ENCODE data around the gene SEMA4G. TPM values are rescaled to one million over a fixed set of nuclear protein-coding genes. Genes with fewer than 3 reads are reported as not detected.
A peak's percentile ranks its signal among the peaks of the same experiment; 100 is the strongest.

Gene SEMA4G
- total RNA-seq, 1 experiment from 2014 or later = not detected

- no peaks in the 10 kb centered on the region for H3K9me3 Mint-ChIP-seq (ENCODE audit: unreplicated experiment)
- TF ChIP-seq CTCF (IDR thresholded peaks at IDR 0.05; ENCODE audit: unreplicated experiment) = no peak
- peaks cover 5% of the 10 kb centered on the region for H3K4me1 Mint-ChIP-seq (ENCODE audit: insufficient read depth, unreplicated experiment)
- intact Hi-C loops (cut with micrococcal nuclease) = no loop called here
- H3K27me3 Mint-ChIP-seq (ENCODE audit: insufficient read depth, unreplicated experiment) = no peaks in the 10 kb centered on the region
- POLR2A ChIA-PET = no interaction called here
- CTCF ChIA-PET = interaction anchor here (0.6 kb wide), 1 partner anchor 32 kb away, joined by 3 read pairs; no protein-coding TSS in a partner anchor
- H3K36me3 Mint-ChIP-seq (ENCODE audit: insufficient read depth, unreplicated experiment) = peaks cover 22% of the 10 kb centered on the region
- H3K4me3 Mint-ChIP-seq (ENCODE audit: unreplicated experiment) = no peak overlapping the region
- BruUV-seq (replicated peaks) = no TSS peak
- no peak for DNase-seq (ENCODE audit: unreplicated experiment)
- peak overlapping the region; percentile 36 for H3K27ac Mint-ChIP-seq (ENCODE audit: low read depth, unreplicated experiment)
These were observed 13.9 kb downstream of the SEMA4G start for GRCh38 chr10:100982916-100983830.

GRCh38 chr10:100983868-100984671, 14.8 kb downstream of the SEMA4G start:
- no peak overlapping the region for H3K4me3 Mint-ChIP-seq (ENCODE audit: unreplicated experiment)
- peaks cover 22% of the 10 kb centered on the region for H3K36me3 Mint-ChIP-seq (ENCODE audit: insufficient read depth, unreplicated experiment)
- no peak for TF ChIP-seq CTCF (IDR thresholded peaks at IDR 0.05; ENCODE audit: unreplicated experiment)
- H3K4me1 Mint-ChIP-seq (ENCODE audit: insufficient read depth, unreplicated experiment) = peaks cover 5% of the 10 kb centered on the region
- no peaks in the 10 kb centered on the region for H3K9me3 Mint-ChIP-seq (ENCODE audit: unreplicated experiment)
- POLR2A ChIA-PET = no interaction called here
- intact Hi-C loops (cut with micrococcal nuclease) = no loop called here
- H3K27me3 Mint-ChIP-seq (ENCODE audit: insufficient read depth, unreplicated experiment) = no peaks in the 10 kb centered on the region
- H3K27ac Mint-ChIP-seq (ENCODE audit: low read depth, unreplicated experiment) = no peak overlapping the region
- CTCF ChIA-PET = no interaction called here
- no peak for DNase-seq (ENCODE audit: unreplicated experiment)
- BruUV-seq (replicated peaks) = no TSS peak

- ChIA-PET POLR2A (no interaction called here), CTCF (interaction anchor here (0.6 to 1.4 kb wide), 2 partner anchors 13 to 17 kb away, joined by 3 read pairs; no protein-coding TSS in a partner anchor)
- Mint-ChIP-seq H3K36me3 (ENCODE audit: insufficient read depth, unreplicated experiment) (peaks cover 28% of the 10 kb centered on the region), H3K27ac (ENCODE audit: low read depth, unreplicated experiment) (no peak overlapping the region), H3K4me1 (ENCODE audit: insufficient read depth, unreplicated experiment) (peaks cover 5% of the 10 kb centered on the region), H3K9me3 (ENCODE audit: unreplicated experiment) (no peaks in the 10 kb centered on the region), H3K27me3 (ENCODE audit: insufficient read depth, unreplicated experiment) (no peaks in the 10 kb centered on the region), H3K4me3 (ENCODE audit: unreplicated experiment) (no peak overlapping the region)
- TF ChIP-seq CTCF (IDR thresholded peaks at IDR 0.05; ENCODE audit: unreplicated experiment) = no peak
- intact Hi-C loops (cut with micrococcal nuclease) = no loop called here
- no peak for DNase-seq (ENCODE audit: unreplicated experiment)
- no TSS peak for BruUV-seq (replicated peaks)
These were observed 15.4 kb downstream of the SEMA4G start for GRCh38 chr10:100984672-100985177.

- peaks cover 6% of the 10 kb centered on the region for H3K4me1 Mint-ChIP-seq (ENCODE audit: insufficient read depth, unreplicated experiment)
- H3K27ac Mint-ChIP-seq (ENCODE audit: low read depth, unreplicated experiment) = no peak overlapping the region
- BruUV-seq (replicated peaks) = no TSS peak
- no peak for TF ChIP-seq CTCF (IDR thresholded peaks at IDR 0.05; ENCODE audit: unreplicated experiment)
- no peaks in the 10 kb centered on the region for H3K27me3 Mint-ChIP-seq (ENCODE audit: insufficient read depth, unreplicated experiment)
- H3K9me3 Mint-ChIP-seq (ENCODE audit: unreplicated experiment) = no peaks in the 10 kb centered on the region
- CTCF ChIA-PET = interaction anchor here (0.5 to 1.9 kb wide), 5 partner anchors 13 to 562 kb away, joined by 3 to 7 read pairs (median 3); no protein-coding TSS in a partner anchor
- peaks cover 34% of the 10 kb centered on the region for H3K36me3 Mint-ChIP-seq (ENCODE audit: insufficient read depth, unreplicated experiment)
- POLR2A ChIA-PET = no interaction called here
- no peak for DNase-seq (ENCODE audit: unreplicated experiment)
- H3K4me3 Mint-ChIP-seq (ENCODE audit: unreplicated experiment) = peak overlapping the region; percentile 85
- intact Hi-C loops (cut with micrococcal nuclease) = no loop called here
These were observed 16.0 kb downstream of the SEMA4G start for GRCh38 chr10:100985336-100985735.
